Motor neuron (in vitro differentiated cells): ENCODE results near the gene HID1. TPM values are rescaled to one million over a fixed set of nuclear protein-coding genes. Genes with fewer than 3 reads are reported as not detected.

Experiments used
- ATAC-seq, 8 experiments: fragments of 200-7000 bp; cut with Tn5 transposase; replicated peaks in 6 of 8; 2 replicates each; pipeline ENCODE4 v1.8.0; 2021; ENCODE audit warnings: mild to moderate bottlenecking in 8 of 8, moderate library complexity in 8 of 8
- H3K27ac ChIP-seq, 2 donors: fragments of 250-450 bp; sonication (Bioruptor Pico); 2 replicates each; pipeline ENCODE4 v1.9.0; 2021; ENCODE audit warnings: antibody characterized with exemption in 2 of 2, mild to moderate bottlenecking in 2 of 2, moderate library complexity in 1 of 2
- H3K4me1 ChIP-seq, 2 donors: fragments of 250-450 bp; sonication (Bioruptor Pico); replicated peaks in 1 of 2; 2 replicates each; pipeline ENCODE4 v1.6.1; 2021; ENCODE audit warnings: antibody characterized with exemption in 2 of 2, mild to moderate bottlenecking in 2 of 2, moderate library complexity in 1 of 2
- H3K4me3 ChIP-seq, 5 donors: fragments of 250-450 bp; sonication (Bioruptor Pico); 2 replicates each; pipeline ENCODE4 v1.9.0; 2021; ENCODE audit warnings: antibody characterized with exemption in 5 of 5, mild to moderate bottlenecking in 5 of 5, moderate library complexity in 4 of 5
- WGBS, 10 experiments: fragments of 450-650 bp; shearing (Covaris generic); methylation state at CpG; one replicate each; pipeline ENCODE4 v1.0.0; 2022; 5-methylcytosine and 5-hydroxymethylcytosine counted together
- in situ Hi-C, 9 experiments: fragments of 400-800 bp; cut with MboI; loops; one replicate each; pipeline ENCODE4 v1.15.0; 2021; ENCODE audit warnings: low sequenced_read_pairs in 9 of 9, low pct_unique_long_range_greater_than_20kb in 2 of 9; ENCODE audit not compliant: unreplicated experiment in 9 of 9
- total RNA-seq, 8 experiments: library from RNA; unstranded; fragments of 300-600 nt; gene quantifications; 2 replicates each; pipeline versions ENCODE4 v1.2.3 to v1.2.4, GENCODE V29; 2022

The HID1 gene
- total RNA-seq: 10 to 100 TPM in 5 of 8 experiments, 1 to 10 TPM in 2, under 1 TPM in 1; 0.36 to 16.8 (median 12.3) TPM

- in situ Hi-C loops: no loop called here
- H3K4me3 ChIP-seq: peak within 1 kb of the TSS; percentile 57 to 78 (median 61)
- H3K4me1 ChIP-seq: peaks cover 11 to 13% of the 10 kb centered on the region in 2 donors
- H3K27ac ChIP-seq: peak within 1 kb of the TSS in 1 of 2 donors; percentile 42
- 4% methylated on average over 5 of the region's 95 CpGs; no CpG with 5 or more reads in 9 of the 10 experiments for WGBS, 10 experiments
- ATAC-seq: peak in 7 of 8 experiments; percentile 70 to 84 (median 82)
Measured at GRCh38 chr17:74972107-74972972, at the start of gene HID1. Gene HID1, minus strand, starts transcription at chr17:74972759. Its CDS starts 103 bp downstream, at chr17:74972656.

GRCh38 chr17:75020331-75021110, 48.0 kb upstream of the HID1 start:
- Histone ChIP-seq H3K4me1 (no peaks in the 10 kb centered on the region), H3K27ac (no peak overlapping the region), H3K4me3 (no peak overlapping the region)
- in situ Hi-C loops: no loop called here
- ATAC-seq: no peak
- WGBS, 10 experiments: 78 to 100% (median 91%) methylated on average over 4 to 18 of the region's 19 CpGs

GRCh38 chr17:75019710-75020109, 47.2 kb upstream of the HID1 start:
- in situ Hi-C loops: no loop called here
- H3K27ac ChIP-seq: no peak overlapping the region
- ATAC-seq: no peak
- no peak overlapping the region for H3K4me3 ChIP-seq
- 75 to 100% (median 100%) methylated on average over 1 to 3 of the region's 3 CpGs; no CpG with 5 or more reads in 3 of the 10 experiments for WGBS, 10 experiments
- H3K4me1 ChIP-seq: no peaks in the 10 kb centered on the region

GRCh38 chr17:75019146-75019545, 46.6 kb upstream of the HID1 start:
- Histone ChIP-seq H3K27ac (no peak overlapping the region), H3K4me3 (no peak overlapping the region), H3K4me1 (peaks cover 3 to 5% of the 10 kb centered on the region in 2 donors)
- 0 to 100% (median 100%) methylated on average over 1 to 4 of the region's 5 CpGs; no CpG with 5 or more reads in 5 of the 10 experiments for WGBS, 10 experiments
- ATAC-seq: no peak
- in situ Hi-C loops: no loop called here

GRCh38 chr17:75013092-75013559, 40.6 kb upstream of the HID1 start:
- ATAC-seq: peak in 3 of 8 experiments; percentile 1 to 4 (median 2)
- WGBS, 10 experiments: 0 to 4% (median 0%) methylated on average over 1 to 6 of the region's 10 CpGs; no CpG with 5 or more reads in 4 of the 10 experiments
- H3K27ac ChIP-seq: peak overlapping the region; percentile 97
- peak overlapping the region; percentile 56 to 73 (median 66) for H3K4me3 ChIP-seq
- in situ Hi-C loops: no loop called here
- peaks cover 17 to 25% of the 10 kb centered on the region in 2 donors for H3K4me1 ChIP-seq

- ATAC-seq: peak; percentile 88 to 92 (median 90)
- in situ Hi-C loops: no loop called here
- peaks cover 17 to 25% of the 10 kb centered on the region in 2 donors for H3K4me1 ChIP-seq
- peak within 1 kb of the TSS; percentile 56 to 73 (median 66) for H3K4me3 ChIP-seq
- peak within 1 kb of the TSS; percentile 97 for H3K27ac ChIP-seq
- 0 to 20% (median 0%) methylated on average over 1 to 11 of the region's 63 CpGs; no CpG with 5 or more reads in 5 of the 10 experiments for WGBS, 10 experiments
Measured at GRCh38 chr17:75012346-75013091, 40.0 kb upstream of the HID1 start, which contains the start of gene MRPL58. Gene MRPL58, plus strand, starts transcription at chr17:75012670. Its CDS starts 17 bp downstream, at chr17:75012687.

- Histone ChIP-seq H3K27ac (peak overlapping the region; percentile 97), H3K4me3 (peak overlapping the region; percentile 56 to 73 (median 66)), H3K4me1 (peaks cover 17 to 25% of the 10 kb centered on the region in 2 donors)
- 0 to 35% (median 19%) methylated on average over 1 to 5 of the region's 5 CpGs; no CpG with 5 or more reads in 6 of the 10 experiments for WGBS, 10 experiments
- no peak for ATAC-seq
- in situ Hi-C loops: no loop called here
Measured at GRCh38 chr17:75012096-75012345, 39.5 kb upstream of the HID1 start.

GRCh38 chr17:75011401-75012095, 39.0 kb upstream of the HID1 start:
- peak in 3 of 8 experiments; percentile 25 to 40 (median 36) for ATAC-seq
- in situ Hi-C loops: no loop called here
- WGBS, 10 experiments: 5 to 100% (median 88%) methylated on average over 1 to 12 of the region's 13 CpGs

GRCh38 chr17:75010683-75011400, 38.3 kb upstream of the HID1 start:
- H3K4me1 ChIP-seq: peaks cover 17 to 25% of the 10 kb centered on the region in 2 donors
- H3K4me3 ChIP-seq: no peak overlapping the region
- peak in 6 of 8 experiments; percentile 1 to 27 (median 19) for ATAC-seq
- H3K27ac ChIP-seq: no peak overlapping the region
- in situ Hi-C loops: no loop called here
- WGBS, 10 experiments: 53 to 100% (median 83%) methylated on average over 1 to 4 of the region's 8 CpGs; no CpG with 5 or more reads in 3 of the 10 experiments

More at GRCh38 chr17:75011401-75012095, 39.0 kb upstream of the HID1 start:
- Histone ChIP-seq H3K27ac (peak overlapping the region; percentile 97), H3K4me3 (peak overlapping the region; percentile 56 to 73 (median 66)), H3K4me1 (peaks cover 17 to 25% of the 10 kb centered on the region in 2 donors)

- WGBS, 10 experiments: 38 to 88% (median 66%) methylated on average over 1 to 2 of the region's 2 CpGs; no CpG with 5 or more reads in 4 of the 10 experiments
- in situ Hi-C loops: no loop called here
- no peak overlapping the region for H3K4me3 ChIP-seq
- no peak for ATAC-seq
- no peak overlapping the region for H3K27ac ChIP-seq
- H3K4me1 ChIP-seq: peaks cover 14 to 21% of the 10 kb centered on the region in 2 donors
Measured at GRCh38 chr17:75009139-75009724, 36.7 kb upstream of the HID1 start.

- no peak for ATAC-seq
- WGBS, 10 experiments: 80 to 100% (median 100%) methylated on average over 1 to 4 of the region's 6 CpGs; no CpG with 5 or more reads in 4 of the 10 experiments
- H3K27ac ChIP-seq: no peak overlapping the region
- no peak overlapping the region for H3K4me3 ChIP-seq
- in situ Hi-C loops: no loop called here
- peaks cover 7 to 14% of the 10 kb centered on the region in 2 donors for H3K4me1 ChIP-seq
Measured at GRCh38 chr17:75008373-75008772, 35.8 kb upstream of the HID1 start.
